Heart left ventricle (tissue), 13 donors: ENCODE measurements around the gene PLA2G6.

Experiments
- POLR2A ChIP-seq, 2 donors: fragments of 450-650 bp; IDR thresholded peaks; one replicate each; pipeline ENCODE4 v1.6.1; 2017; ENCODE audit warnings: antibody characterized with exemption in 2 of 2, mild to moderate bottlenecking in 2 of 2, moderate library complexity in 2 of 2
- TF ChIP-seq, protein P1 (sequence below), 12 donors: fragments of 200-600 bp; sonication (generic) in 4 of 12; IDR thresholded peaks; one replicate each; pipeline versions ENCODE4 v1.5.0 to v1.8.0; 2018 to 2022; ENCODE audit warnings: antibody characterized with exemption in 12 of 12, mild to moderate bottlenecking in 5 of 12
- donor health status: ischemic (EF 13 %, LVEDD 7.1; RV severe dilation, severe dysfunction).
- donor health status: DM: no; HTN: yes; CAD: no.
- donor health status: DM: no; HTN: no; CAD: no.
- donor health status: ischemic (EF 25% LVEDD 6.9; RV normal size, moderate dysfunction).
- donor health status: ischemic (EF 25% LVEDD 5.7; RV mildly dilated, moderate dysfunction).
- donor health status: ischemic (EF 35%, LVEDD 5.7; RV mildly dilated, moderate dysfunction).
- donor health status: nonischemic (EF 11% LVEDD 7.7; RV severe dilation, severe dysfunction).
- donor health status: DM: yes; HTN: yes; CAD: no.
- donor health status: PGD.
- donor health status: ischemic (EF 29% LVEDD 5.4; RV normal size, mild dysfunction).
- donor health status: nonischemic (EF 23%, LVEDD 6.1; RV moderate dilation, normal function).

DNA sequence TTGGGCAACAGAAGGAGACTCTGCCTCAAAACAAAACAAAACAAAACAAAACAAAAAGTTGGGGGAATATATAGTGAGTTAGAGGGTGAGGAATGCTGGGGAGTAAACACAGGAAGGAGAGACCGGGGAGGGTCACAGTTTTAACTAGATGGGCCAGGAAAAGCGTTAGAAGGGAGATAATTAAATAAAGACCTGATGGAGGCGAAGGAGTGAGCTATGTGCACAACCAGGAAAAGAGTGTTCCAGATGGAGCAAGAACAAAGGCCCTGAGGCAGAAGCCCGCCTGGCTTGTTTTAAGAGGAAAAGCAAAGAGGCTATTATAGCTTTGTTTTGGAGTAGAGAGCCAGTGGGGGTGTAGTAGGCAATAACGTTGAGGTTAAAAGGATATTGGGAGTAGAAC, 4.8 kb upstream of the PLA2G6 start:
- TF ChIP-seq, protein P1, sequence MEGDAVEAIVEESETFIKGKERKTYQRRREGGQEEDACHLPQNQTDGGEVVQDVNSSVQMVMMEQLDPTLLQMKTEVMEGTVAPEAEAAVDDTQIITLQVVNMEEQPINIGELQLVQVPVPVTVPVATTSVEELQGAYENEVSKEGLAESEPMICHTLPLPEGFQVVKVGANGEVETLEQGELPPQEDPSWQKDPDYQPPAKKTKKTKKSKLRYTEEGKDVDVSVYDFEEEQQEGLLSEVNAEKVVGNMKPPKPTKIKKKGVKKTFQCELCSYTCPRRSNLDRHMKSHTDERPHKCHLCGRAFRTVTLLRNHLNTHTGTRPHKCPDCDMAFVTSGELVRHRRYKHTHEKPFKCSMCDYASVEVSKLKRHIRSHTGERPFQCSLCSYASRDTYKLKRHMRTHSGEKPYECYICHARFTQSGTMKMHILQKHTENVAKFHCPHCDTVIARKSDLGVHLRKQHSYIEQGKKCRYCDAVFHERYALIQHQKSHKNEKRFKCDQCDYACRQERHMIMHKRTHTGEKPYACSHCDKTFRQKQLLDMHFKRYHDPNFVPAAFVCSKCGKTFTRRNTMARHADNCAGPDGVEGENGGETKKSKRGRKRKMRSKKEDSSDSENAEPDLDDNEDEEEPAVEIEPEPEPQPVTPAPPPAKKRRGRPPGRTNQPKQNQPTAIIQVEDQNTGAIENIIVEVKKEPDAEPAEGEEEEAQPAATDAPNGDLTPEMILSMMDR (IDR thresholded peaks at IDR 0.05), result no peak
- TF ChIP-seq POLR2A (IDR thresholded peaks at IDR 0.05), result no peak
